Inferior parietal cortex (tissue), 1 donor: Measurements from ENCODE around the gene WHRN.

Experiments used
- DNase-seq: peaks from one replicate; pipeline ENCODE4 v3.0.0-alpha.2; 2016; ENCODE audit errors: extremely low spot score

WHRN gene

GRCh38 chr9:114450181-114450580 is 55.1 kb downstream of the WHRN start:
- DNase-seq, result no peak

- no peak for DNase-seq
Measured at GRCh38 chr9:114449236-114449635, 56.0 kb downstream of the WHRN start.

DNA sequence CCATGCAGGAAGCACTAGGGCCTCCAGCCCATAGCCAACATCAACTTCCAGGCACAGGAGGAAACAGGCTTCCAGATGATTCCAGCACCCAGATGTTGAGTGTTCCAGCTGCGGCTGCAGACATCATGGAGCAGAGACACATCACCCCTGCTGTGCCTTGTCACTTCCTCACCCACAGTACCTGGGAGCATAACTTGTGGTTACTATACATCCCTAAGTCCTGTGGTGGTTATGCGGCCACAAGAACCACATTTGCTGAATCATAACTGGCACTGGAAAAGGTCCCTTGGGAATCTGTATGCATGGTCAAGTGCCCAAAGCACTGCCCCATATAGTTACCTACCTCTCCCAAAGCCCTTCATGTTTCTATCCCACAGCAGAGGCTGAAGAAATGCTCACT is 56.6 kb downstream of the WHRN start:
- DNase-seq, result no peak

GRCh38 chr9:114446672-114447450 is 58.4 kb downstream of the WHRN start:
- no peak for DNase-seq

DNA sequence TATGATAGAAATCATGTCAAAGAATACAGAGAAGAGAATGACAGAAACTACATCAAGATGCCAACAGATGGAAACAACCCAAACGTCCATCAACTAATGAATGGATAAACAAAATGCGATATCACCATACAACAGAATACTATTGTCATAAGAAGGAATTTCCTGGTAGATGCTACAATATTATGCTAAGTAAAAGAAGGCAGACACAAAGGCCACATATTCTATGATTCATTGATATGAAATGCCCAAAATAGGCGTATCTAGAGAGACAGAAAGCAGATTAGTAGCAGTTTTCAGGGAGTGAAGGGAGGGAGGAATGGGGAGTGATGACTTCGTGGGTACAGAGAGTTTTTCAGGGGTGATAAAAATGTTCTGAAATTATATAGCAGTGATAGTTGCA is 59.2 kb downstream of the WHRN start:
- DNase-seq, result no peak

DNA sequence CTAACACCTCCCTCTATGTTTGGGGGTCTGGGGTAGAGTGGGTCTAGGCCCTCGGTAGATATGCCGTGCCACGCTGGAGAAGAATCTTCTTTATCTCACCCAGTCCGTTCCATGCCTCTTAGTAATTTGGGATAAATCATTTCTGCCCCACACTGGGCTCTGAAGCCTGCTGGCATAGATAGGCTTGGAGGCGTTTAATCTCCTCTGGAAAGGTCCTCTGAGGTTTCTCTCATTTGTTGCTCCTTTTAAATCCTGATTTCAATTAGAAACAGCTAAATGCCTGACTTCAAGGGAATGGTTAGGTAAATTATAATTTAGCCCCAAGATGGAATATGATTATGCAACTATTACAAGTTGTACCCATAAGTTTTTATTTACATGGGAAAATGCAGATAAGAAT is 59.7 kb downstream of the WHRN start:
- no peak for DNase-seq

- DNase-seq, result peak; percentile 67
Measured at GRCh38 chr9:114442022-114442421, 63.3 kb downstream of the WHRN start.

DNA sequence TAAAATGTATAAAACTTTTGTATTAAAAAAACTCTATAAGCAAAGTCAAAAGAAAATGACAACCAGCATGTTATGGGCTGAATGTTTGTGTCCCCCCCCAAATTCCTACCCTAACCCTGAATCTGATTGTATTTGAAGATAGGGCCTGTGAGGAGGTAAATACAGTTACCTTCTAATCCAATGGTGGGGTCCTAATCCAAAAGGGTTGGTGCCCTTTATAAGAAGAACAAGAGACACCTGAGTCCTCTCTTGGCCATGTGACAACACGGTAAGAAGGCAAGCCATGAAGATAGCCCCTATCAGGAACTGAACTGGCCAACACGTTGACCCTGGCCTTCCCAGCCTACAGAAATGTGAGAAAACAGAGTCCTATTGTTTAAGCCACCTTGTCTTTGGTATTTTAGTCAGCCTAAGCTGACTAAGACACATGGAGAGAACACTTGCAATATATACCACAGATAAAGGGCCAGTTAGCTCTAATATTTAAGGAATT is 67.8 kb downstream of the WHRN start:
- no peak for DNase-seq

- peak; percentile 58 for DNase-seq
Measured at GRCh38 chr9:114434878-114435311, 70.4 kb downstream of the WHRN start.

DNA sequence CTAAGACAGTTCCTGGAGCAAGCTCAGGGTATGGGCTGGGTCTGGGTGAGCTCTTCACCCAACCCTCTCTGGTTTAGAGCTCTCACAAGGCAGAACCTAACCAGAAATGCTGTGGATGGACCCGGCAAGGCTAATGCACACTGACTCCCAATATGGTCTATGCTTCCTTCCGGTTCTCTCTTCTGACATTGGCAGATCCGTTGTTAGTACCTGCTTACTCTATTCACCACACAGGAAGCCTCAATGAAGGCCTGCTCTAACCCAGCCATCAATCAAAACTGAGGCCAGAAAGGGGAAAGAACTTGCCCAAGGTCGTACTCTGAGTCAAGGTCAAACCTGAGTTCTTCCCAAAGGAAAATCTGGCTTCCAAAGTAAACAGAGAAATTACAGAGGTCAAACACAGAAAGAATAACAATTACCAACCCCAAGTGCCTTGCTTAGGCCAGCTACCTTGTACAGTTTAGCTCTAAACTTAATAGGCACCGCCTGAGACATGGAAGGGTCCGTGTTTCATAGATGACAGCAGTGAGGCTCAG is 71.5 kb downstream of the WHRN start:
- no peak for DNase-seq

GRCh38 chr9:114433086-114433485 is 72.2 kb downstream of the WHRN start:
- no peak for DNase-seq

- DNase-seq, result no peak
Measured at GRCh38 chr9:114432323-114433067, 72.8 kb downstream of the WHRN start.

GRCh38 chr9:114431770-114432169 is 73.5 kb downstream of the WHRN start:
- no peak for DNase-seq

DNA sequence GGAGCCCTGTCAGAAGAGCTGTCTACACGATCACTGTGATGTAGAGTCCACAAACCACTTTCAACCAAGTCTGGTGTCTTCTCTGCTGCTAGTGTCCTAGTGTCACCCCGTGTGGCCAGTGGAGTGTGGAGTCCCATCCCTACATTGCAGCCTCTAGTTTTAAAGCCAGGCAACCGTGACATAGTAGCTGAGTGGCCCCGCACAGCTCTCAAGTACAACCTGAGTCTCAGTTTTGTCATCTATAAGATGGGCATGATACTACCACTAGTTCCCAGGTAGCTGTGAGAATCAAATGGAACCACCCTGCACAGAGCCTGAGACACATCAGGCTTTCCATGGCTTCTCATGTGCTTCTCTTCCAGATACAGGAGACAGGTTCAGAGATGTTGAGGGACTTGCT is 74.3 kb downstream of the WHRN start:
- no peak for DNase-seq

DNA sequence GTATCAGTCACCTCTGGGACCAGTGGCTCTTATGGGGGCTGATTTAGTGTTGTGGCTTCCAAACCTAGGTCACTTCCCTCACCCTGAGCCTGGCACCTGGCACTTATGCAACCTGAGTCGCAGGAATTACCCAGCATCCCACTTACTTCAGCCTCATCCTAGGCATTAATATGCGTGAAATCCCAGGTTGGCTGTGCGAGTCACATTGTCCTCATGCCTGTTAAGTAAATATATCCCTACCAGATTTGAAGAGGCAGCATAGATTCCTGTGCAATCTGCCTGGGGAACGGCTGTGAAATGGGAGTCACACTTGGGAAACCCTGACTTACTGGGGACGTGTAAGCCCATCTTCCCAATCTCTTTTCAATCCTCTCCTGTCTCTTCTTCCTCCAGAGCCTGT is 74.8 kb downstream of the WHRN start:
- no peak for DNase-seq

DNA sequence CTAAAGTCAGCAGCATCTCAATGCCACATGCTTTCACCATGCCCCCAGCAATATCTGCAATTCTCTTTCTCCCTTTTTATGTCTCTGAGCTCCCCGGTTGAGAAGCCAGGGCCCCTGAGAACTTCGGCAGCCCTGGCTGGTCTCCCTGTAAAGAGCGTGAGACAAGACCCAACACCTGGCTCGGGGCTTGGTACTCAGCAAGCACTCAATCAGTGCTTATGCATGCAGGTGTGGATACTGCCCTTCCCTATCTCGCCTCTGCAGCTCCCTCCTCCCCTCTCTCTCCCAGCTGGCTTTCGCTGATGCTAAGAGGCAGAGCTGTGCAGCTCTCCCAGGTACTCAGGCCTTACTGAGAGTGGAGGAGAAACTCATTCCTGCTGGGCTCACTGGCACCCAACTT is 75.8 kb downstream of the WHRN start:
- no peak for DNase-seq

- no peak for DNase-seq
Measured at GRCh38 chr9:114428466-114428865, 76.8 kb downstream of the WHRN start.

GRCh38 chr9:114427644-114428043 is 77.6 kb downstream of the WHRN start:
- no peak for DNase-seq

DNA sequence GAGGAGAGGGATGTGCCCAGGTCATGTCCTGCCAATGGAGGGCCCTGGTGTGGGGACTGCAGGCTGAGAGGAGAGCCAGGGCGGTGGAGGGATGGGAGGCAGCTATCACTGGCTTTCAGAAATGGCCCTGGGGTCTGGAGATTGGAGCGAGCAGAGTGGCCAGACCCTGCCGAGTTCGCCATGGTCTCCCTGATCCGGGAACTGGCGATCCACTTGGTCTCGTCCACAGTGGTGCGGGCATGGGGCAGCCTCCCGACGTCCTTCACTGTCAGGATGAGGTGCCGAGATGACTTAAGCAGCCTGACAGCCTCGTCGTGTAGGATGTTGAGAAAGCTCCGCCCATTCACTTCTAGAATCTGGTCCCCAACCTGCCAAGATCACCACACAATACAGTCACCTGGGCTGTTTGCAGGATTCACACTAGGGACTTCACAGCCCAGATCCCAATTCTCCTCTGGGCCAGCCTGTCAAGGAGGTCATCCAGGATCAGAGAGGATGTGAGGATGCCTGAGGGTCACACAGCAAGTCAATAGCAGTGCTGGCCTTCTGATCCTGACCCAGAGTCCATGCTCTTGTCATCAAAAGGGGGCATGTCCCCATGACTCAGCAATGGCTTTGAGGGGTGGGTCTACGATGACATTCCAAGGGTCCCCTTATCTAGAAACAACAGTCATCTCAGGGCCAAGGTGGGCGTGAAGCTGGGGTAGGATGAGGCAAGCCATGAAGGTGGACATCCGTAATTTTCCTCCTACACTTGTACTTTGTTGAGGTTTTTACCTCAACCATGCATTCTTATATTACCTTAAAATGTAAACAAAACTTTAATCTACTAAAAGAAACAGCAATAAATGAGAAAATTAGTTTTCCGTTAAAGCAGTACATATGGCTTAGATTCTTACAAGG is 79.0 kb downstream of the WHRN start:
- no peak for DNase-seq

GRCh38 chr9:114425126-114425525 is 80.1 kb downstream of the WHRN start:
- DNase-seq, result no peak

GRCh38 chr9:114424126-114424525 is 81.1 kb downstream of the WHRN start:
- no peak for DNase-seq

- DNase-seq, result no peak
Measured at GRCh38 chr9:114423181-114423580, 82.1 kb downstream of the WHRN start.
